ENCODE results near the gene DNM2. TPM values are rescaled to one million over a fixed set of nuclear protein-coding genes. Genes with fewer than 3 reads are reported as not detected.

Gene DNM2
- total RNA-seq, 1 donor from 2014 or later = 227 TPM

DNA sequence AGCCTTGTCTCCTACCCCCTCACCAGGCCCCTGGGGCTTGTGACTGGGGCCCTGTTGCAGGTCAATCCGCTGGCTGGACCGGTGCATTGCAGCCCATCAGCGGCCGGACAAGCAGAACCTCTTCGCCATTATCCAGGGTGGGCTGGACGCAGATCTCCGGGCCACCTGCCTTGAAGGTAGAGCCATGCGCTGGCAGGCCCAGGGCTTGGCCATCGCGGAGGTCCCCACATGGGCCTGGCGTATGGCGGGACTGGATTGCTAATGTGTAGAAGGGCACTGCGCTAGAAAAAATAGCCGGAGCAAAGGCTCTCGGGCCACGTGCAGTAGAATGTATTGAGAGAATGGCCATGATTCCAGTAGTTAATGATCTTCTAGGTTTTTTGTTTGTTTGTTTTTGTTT, 10.4 kb upstream of the DNM2 start:
- TF ChIP-seq CTCF (IDR thresholded peaks at IDR 0.05; ENCODE audit: partially characterized antibody, unreplicated experiment) = no peak
- no peak for DNase-seq
- H3K36me3 Mint-ChIP-seq (ENCODE audit: unreplicated experiment) = no peaks in the 10 kb centered on the region
- peaks cover 4% of the 10 kb centered on the region for H3K4me1 Mint-ChIP-seq (ENCODE audit: low read depth, unreplicated experiment)
- peaks cover 1% of the 10 kb centered on the region for H3K9me3 Mint-ChIP-seq (ENCODE audit: unreplicated experiment)
- H3K27me3 Mint-ChIP-seq (ENCODE audit: unreplicated experiment) = no peaks in the 10 kb centered on the region
- no peak overlapping the region for H3K27ac Mint-ChIP-seq (ENCODE audit: unreplicated experiment)
- no peak overlapping the region for H3K4me3 Mint-ChIP-seq (ENCODE audit: unreplicated experiment)

DNA sequence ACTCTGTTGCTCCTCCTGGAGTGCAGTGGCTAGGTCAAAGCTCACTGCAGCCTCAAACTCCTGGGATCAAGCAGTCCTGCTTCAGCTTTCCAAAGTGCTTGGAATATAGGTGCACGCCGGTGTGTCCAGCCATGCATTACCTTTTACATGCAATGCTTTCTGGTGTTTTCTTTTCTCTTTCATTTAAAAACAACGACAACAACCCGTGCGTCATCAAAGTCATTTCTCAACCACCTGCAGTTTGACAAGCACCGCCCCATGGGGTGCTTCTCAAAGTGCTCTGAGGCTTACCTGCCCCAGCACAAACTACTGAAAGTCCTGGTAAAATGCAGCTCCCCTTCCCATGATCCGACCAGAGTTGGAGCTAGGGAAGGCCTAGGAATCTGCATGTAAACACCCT, 9.6 kb upstream of the DNM2 start:
- Mint-ChIP-seq H3K36me3 (ENCODE audit: unreplicated experiment) (no peaks in the 10 kb centered on the region), H3K4me1 (ENCODE audit: low read depth, unreplicated experiment) (peaks cover 4% of the 10 kb centered on the region), H3K4me3 (ENCODE audit: unreplicated experiment) (no peak overlapping the region), H3K9me3 (ENCODE audit: unreplicated experiment) (peaks cover 1% of the 10 kb centered on the region), H3K27ac (ENCODE audit: unreplicated experiment) (no peak overlapping the region), H3K27me3 (ENCODE audit: unreplicated experiment) (no peaks in the 10 kb centered on the region)
- no peak for DNase-seq
- no peak for TF ChIP-seq CTCF (IDR thresholded peaks at IDR 0.05; ENCODE audit: partially characterized antibody, unreplicated experiment)

GRCh38 chr19:10712045-10712444, 5.8 kb upstream of the DNM2 start:
- TF ChIP-seq CTCF (IDR thresholded peaks at IDR 0.05; ENCODE audit: partially characterized antibody, unreplicated experiment) = no peak
- Mint-ChIP-seq H3K4me3 (ENCODE audit: unreplicated experiment) (no peak overlapping the region), H3K36me3 (ENCODE audit: unreplicated experiment) (no peaks in the 10 kb centered on the region), H3K27me3 (ENCODE audit: unreplicated experiment) (no peaks in the 10 kb centered on the region), H3K27ac (ENCODE audit: unreplicated experiment) (no peak overlapping the region), H3K4me1 (ENCODE audit: low read depth, unreplicated experiment) (peaks cover 4% of the 10 kb centered on the region), H3K9me3 (ENCODE audit: unreplicated experiment) (peaks cover 2% of the 10 kb centered on the region)
- no peak for DNase-seq

GRCh38 chr19:10712754-10713153, 5.1 kb upstream of the DNM2 start:
- no peak for TF ChIP-seq CTCF (IDR thresholded peaks at IDR 0.05; ENCODE audit: partially characterized antibody, unreplicated experiment)
- no peaks in the 10 kb centered on the region for H3K36me3 Mint-ChIP-seq (ENCODE audit: unreplicated experiment)
- no peak overlapping the region for H3K4me3 Mint-ChIP-seq (ENCODE audit: unreplicated experiment)
- H3K4me1 Mint-ChIP-seq (ENCODE audit: low read depth, unreplicated experiment) = peaks cover 4% of the 10 kb centered on the region
- DNase-seq = no peak
- H3K27me3 Mint-ChIP-seq (ENCODE audit: unreplicated experiment) = no peaks in the 10 kb centered on the region
- H3K27ac Mint-ChIP-seq (ENCODE audit: unreplicated experiment) = no peak overlapping the region
- H3K9me3 Mint-ChIP-seq (ENCODE audit: unreplicated experiment) = peaks cover 9% of the 10 kb centered on the region

DNA sequence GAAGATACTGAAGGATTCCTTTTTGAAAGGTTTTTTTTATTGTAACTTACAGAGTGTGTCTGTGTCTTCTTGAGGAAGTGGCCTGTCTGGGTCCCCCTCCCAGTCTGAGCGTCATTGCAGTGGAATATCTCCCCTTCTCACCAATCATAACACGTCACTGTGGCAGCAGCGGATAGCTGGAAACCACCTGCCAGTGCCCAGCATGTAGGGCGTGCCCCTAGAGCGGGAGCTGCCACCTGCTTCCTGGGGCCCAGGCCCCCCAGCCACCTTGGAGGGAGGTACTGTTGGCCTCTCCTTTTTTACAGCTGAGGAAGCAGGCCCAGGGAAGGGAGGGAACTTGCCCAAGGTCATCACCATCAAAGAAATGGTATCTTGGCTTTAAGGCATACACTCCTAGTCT, 4.6 kb upstream of the DNM2 start:
- peaks cover 4% of the 10 kb centered on the region for H3K4me1 Mint-ChIP-seq (ENCODE audit: low read depth, unreplicated experiment)
- no peak for TF ChIP-seq CTCF (IDR thresholded peaks at IDR 0.05; ENCODE audit: partially characterized antibody, unreplicated experiment)
- peaks cover 9% of the 10 kb centered on the region for H3K9me3 Mint-ChIP-seq (ENCODE audit: unreplicated experiment)
- no peaks in the 10 kb centered on the region for H3K36me3 Mint-ChIP-seq (ENCODE audit: unreplicated experiment)
- H3K27ac Mint-ChIP-seq (ENCODE audit: unreplicated experiment) = no peak overlapping the region
- DNase-seq = no peak
- H3K4me3 Mint-ChIP-seq (ENCODE audit: unreplicated experiment) = no peak overlapping the region
- no peaks in the 10 kb centered on the region for H3K27me3 Mint-ChIP-seq (ENCODE audit: unreplicated experiment)
